Caco-2 (cell line): ENCODE measurements around the gene FNDC3B. TPM values are rescaled to one million over a fixed set of nuclear protein-coding genes. Genes with fewer than 3 reads are reported as not detected.

Experiments
- BruUV-seq: library from RNA; stranded (reverse); fragments of 400-500 nt; replicated peaks from 2 replicates; lab custom pipeline; 2021; lab: Mats Ljungman, UMichigan
- CTCF ChIA-PET: fragments of 300-600 bp; sonication (Branson Sonifier 250); formaldehyde crosslinking; loops from one replicate; lab custom pipeline; 2022; ENCODE audit warnings: antibody characterized with exemption; lab: Charles Lee
- POLR2A ChIA-PET: fragments of 300-600 bp; sonication (Branson Sonifier 250); formaldehyde crosslinking; loops from one replicate; lab custom pipeline; 2022; ENCODE audit warnings: antibody characterized with exemption; lab: Charles Lee
- DNase-seq, 2 experiments: peaks; one replicate each; pipeline versions ENCODE4 v3.0.0 to v3.0.0-alpha.2; 2020 to 2022
- H3K27me3 ChIP-seq: replicated peaks from 2 replicates; pipeline ENCODE4 v1.6.0; 2011; ENCODE audit warnings: low read length; ENCODE audit not compliant: control insufficient read depth, insufficient read depth
- H3K36me3 ChIP-seq: 2 replicates; pipeline ENCODE4 v1.5.1; 2011; ENCODE audit warnings: low read length; ENCODE audit not compliant: control insufficient read depth, insufficient read depth
- H3K4me1 ChIP-seq: fragments of 250-450 bp; sonication (Bioruptor Pico); 2 replicates; pipeline ENCODE4 v1.5.1; 2020; ENCODE audit warnings: mild to moderate bottlenecking
- H3K4me3 ChIP-seq: 2 replicates; pipeline ENCODE4 v1.5.1; 2011; ENCODE audit warnings: low read depth, mild to moderate bottlenecking, control low read depth, low read length
- H3K9me3 ChIP-seq: fragments of 250-450 bp; sonication (Bioruptor Pico); 2 replicates; pipeline ENCODE4 v1.5.1; 2020; ENCODE audit warnings: mild to moderate bottlenecking, moderate library complexity
- H3K27ac Mint-ChIP-seq: one replicate; pipeline ENCODE4 v1.8.0; 2022; ENCODE audit warnings: mixed read lengths; ENCODE audit not compliant: unreplicated experiment
- H3K27me3 Mint-ChIP-seq: one replicate; pipeline ENCODE4 v1.8.0; 2022; ENCODE audit warnings: mixed read lengths; ENCODE audit not compliant: insufficient read depth, unreplicated experiment
- H3K36me3 Mint-ChIP-seq: one replicate; pipeline ENCODE4 v1.8.0; 2022; ENCODE audit warnings: mild to moderate bottlenecking, mixed read lengths; ENCODE audit not compliant: insufficient read depth, unreplicated experiment
- H3K4me1 Mint-ChIP-seq: one replicate; pipeline ENCODE4 v1.8.0; 2022; ENCODE audit warnings: low read depth, mixed read lengths; ENCODE audit not compliant: unreplicated experiment
- H3K4me3 Mint-ChIP-seq: one replicate; pipeline ENCODE4 v1.8.0; 2022; ENCODE audit warnings: mild to moderate bottlenecking, moderate library complexity, mixed read lengths; ENCODE audit not compliant: unreplicated experiment
- H3K9me3 Mint-ChIP-seq: one replicate; pipeline ENCODE4 v1.8.0; 2022; ENCODE audit warnings: mixed read lengths; ENCODE audit not compliant: unreplicated experiment
- intact Hi-C: fragments of 100-400 bp; cut with micrococcal nuclease; formaldehyde crosslinking; loops from one replicate; pipeline ENCODE4 v1.10.0; 2022; ENCODE audit not compliant: unreplicated experiment
- total RNA-seq: library from RNA; stranded (reverse); gene quantifications from 2 replicates; pipeline ENCODE4 v1.2.3, GENCODE V29; 2022
- TF ChIP-seq, protein P1 (sequence below), 2 experiments: fragments of 200-600 bp in 1 of 2; IDR thresholded peaks; 1 replicate in 1 of 2; 2 replicates in 1 of 2; pipeline versions ENCODE4 v1.5.1 to v1.8.0; 2011 to 2022; ENCODE audit warnings: antibody characterized with exemption in 1 of 2, control low read depth in 1 of 2, inconsistent platforms in 1 of 2, low read depth in 1 of 2, low read length in 1 of 2, mild to moderate bottlenecking in 1 of 2, moderate library complexity in 1 of 2; ENCODE audit not compliant: insufficient read depth in 1 of 2, severe bottlenecking in 1 of 2, unreplicated experiment in 1 of 2

FNDC3B gene
- total RNA-seq, 1 experiment from 2014 or later = 59.8 TPM

- H3K36me3 Mint-ChIP-seq = peaks cover 72% of the 10 kb centered on the region
- H3K27me3 Mint-ChIP-seq = no peaks in the 10 kb centered on the region
- no peak overlapping the region for H3K4me3 Mint-ChIP-seq
- Histone ChIP-seq H3K36me3 (peaks cover 1% of the 10 kb centered on the region; the same call in 1 of the 2 replicates), H3K27me3 (no peaks in the 10 kb centered on the region), H3K4me3 (no peak overlapping the region), H3K4me1 (peaks cover 41% of the 10 kb centered on the region), H3K9me3 (no peaks in the 10 kb centered on the region)
- CTCF ChIA-PET = no interaction called here
- no peak for DNase-seq
- TF ChIP-seq, protein P1, sequence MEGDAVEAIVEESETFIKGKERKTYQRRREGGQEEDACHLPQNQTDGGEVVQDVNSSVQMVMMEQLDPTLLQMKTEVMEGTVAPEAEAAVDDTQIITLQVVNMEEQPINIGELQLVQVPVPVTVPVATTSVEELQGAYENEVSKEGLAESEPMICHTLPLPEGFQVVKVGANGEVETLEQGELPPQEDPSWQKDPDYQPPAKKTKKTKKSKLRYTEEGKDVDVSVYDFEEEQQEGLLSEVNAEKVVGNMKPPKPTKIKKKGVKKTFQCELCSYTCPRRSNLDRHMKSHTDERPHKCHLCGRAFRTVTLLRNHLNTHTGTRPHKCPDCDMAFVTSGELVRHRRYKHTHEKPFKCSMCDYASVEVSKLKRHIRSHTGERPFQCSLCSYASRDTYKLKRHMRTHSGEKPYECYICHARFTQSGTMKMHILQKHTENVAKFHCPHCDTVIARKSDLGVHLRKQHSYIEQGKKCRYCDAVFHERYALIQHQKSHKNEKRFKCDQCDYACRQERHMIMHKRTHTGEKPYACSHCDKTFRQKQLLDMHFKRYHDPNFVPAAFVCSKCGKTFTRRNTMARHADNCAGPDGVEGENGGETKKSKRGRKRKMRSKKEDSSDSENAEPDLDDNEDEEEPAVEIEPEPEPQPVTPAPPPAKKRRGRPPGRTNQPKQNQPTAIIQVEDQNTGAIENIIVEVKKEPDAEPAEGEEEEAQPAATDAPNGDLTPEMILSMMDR (IDR thresholded peaks at IDR 0.05; ENCODE audit: insufficient read depth in 1 of 2, low read depth in 1 of 2, low read length in 1 of 2, severe bottlenecking in 1 of 2, unreplicated experiment in 1 of 2) = no peak
- no peaks in the 10 kb centered on the region for H3K9me3 Mint-ChIP-seq
- intact Hi-C loops = no loop called here
- no TSS peak for BruUV-seq
- peaks cover 30% of the 10 kb centered on the region for H3K4me1 Mint-ChIP-seq
- H3K27ac Mint-ChIP-seq = no peak overlapping the region
- POLR2A ChIA-PET = no interaction called here
These were observed 271.0 kb downstream of the FNDC3B start for GRCh38 chr3:172310428-172310760.

GRCh38 chr3:172311217-172311616 lies 271.8 kb downstream of the FNDC3B start:
- Histone ChIP-seq H3K4me3 (no peak overlapping the region), H3K4me1 (peaks cover 36% of the 10 kb centered on the region), H3K27me3 (no peaks in the 10 kb centered on the region), H3K36me3 (peaks cover 1% of the 10 kb centered on the region; the same call in 1 of the 2 replicates), H3K9me3 (no peaks in the 10 kb centered on the region)
- Mint-ChIP-seq H3K9me3 (no peaks in the 10 kb centered on the region), H3K27me3 (no peaks in the 10 kb centered on the region), H3K4me3 (no peak overlapping the region), H3K36me3 (peaks cover 70% of the 10 kb centered on the region), H3K4me1 (peaks cover 23% of the 10 kb centered on the region), H3K27ac (no peak overlapping the region)
- DNase-seq = no peak
- intact Hi-C loops = no loop called here
- CTCF ChIA-PET = no interaction called here
- POLR2A ChIA-PET = no interaction called here
- TF ChIP-seq, protein P1 (IDR thresholded peaks at IDR 0.05; ENCODE audit: insufficient read depth in 1 of 2, low read depth in 1 of 2, low read length in 1 of 2, severe bottlenecking in 1 of 2, unreplicated experiment in 1 of 2) = no peak
- BruUV-seq = no TSS peak

DNA sequence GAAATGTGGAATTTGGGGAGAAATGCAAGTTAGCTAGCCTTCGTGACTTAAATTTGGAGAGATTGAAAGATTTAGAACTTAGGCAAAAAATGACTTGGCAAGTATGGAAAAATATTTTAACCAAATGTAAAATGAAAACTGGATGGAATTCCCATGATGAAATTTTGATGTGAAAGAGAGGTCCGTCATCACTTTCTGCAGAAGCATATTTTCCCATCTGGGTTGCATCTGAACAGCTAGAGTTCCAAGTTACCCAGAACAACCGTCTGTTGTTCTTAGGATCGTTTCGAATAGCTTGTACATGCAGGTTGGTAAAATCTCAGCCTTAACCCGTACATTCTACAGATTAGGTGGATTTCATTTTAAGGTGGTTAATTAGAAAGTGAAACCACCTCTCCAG lies 272.6 kb downstream of the FNDC3B start:
- Mint-ChIP-seq H3K36me3 (peaks cover 66% of the 10 kb centered on the region), H3K27me3 (no peaks in the 10 kb centered on the region), H3K4me1 (peaks cover 15% of the 10 kb centered on the region), H3K9me3 (no peaks in the 10 kb centered on the region), H3K4me3 (no peak overlapping the region), H3K27ac (no peak overlapping the region)
- ChIA-PET POLR2A (no interaction called here), CTCF (interaction anchor here (0.7 kb wide), 1 partner anchor 21 kb away, joined by 5 read pairs; no protein-coding TSS in a partner anchor)
- Histone ChIP-seq H3K4me1 (peaks cover 28% of the 10 kb centered on the region), H3K27me3 (no peaks in the 10 kb centered on the region), H3K36me3 (peaks cover 2% of the 10 kb centered on the region; the same call in 1 of the 2 replicates), H3K4me3 (no peak overlapping the region), H3K9me3 (no peaks in the 10 kb centered on the region)
- intact Hi-C loops = no loop called here
- TF ChIP-seq, protein P1 (IDR thresholded peaks at IDR 0.05; ENCODE audit: insufficient read depth in 1 of 2, low read depth in 1 of 2, low read length in 1 of 2, severe bottlenecking in 1 of 2, unreplicated experiment in 1 of 2) = no peak
- no peak for DNase-seq
- no TSS peak for BruUV-seq
